Prostate gland (tissue), 2 donors: ENCODE results near the gene ASPN. TPM values are rescaled to one million over a fixed set of nuclear protein-coding genes. Genes with fewer than 3 reads are reported as not detected.
A peak's percentile ranks its signal among the peaks of the same experiment; 100 is the strongest.

Experiments used
- DNase-seq: peaks from one replicate; pipeline ENCODE4 v3.0.0-alpha.2; 2019; ENCODE audit warnings: low spot score
- H3K27ac ChIP-seq, 2 donors: fragments of 200-600 bp; sonication (generic); 2 replicates each; pipeline ENCODE4 v1.5.1; 2017 to 2019
- H3K27me3 ChIP-seq: fragments of 200-600 bp; sonication (generic); replicated peaks from 2 replicates; pipeline ENCODE4 v1.5.1; 2019; ENCODE audit not compliant: insufficient read depth
- H3K36me3 ChIP-seq, 2 donors: fragments of 200-600 bp; sonication (generic); 1 replicate in 1 of 2; 2 replicates in 1 of 2; pipeline versions ENCODE4 v1.5.1 to v1.8.1; 2017 to 2019
- H3K4me1 ChIP-seq: fragments of 200-600 bp; sonication (generic); replicated peaks from 2 replicates; pipeline ENCODE4 v1.5.1; 2019
- H3K4me3 ChIP-seq, 2 donors: fragments of 200-600 bp; sonication (generic); 2 replicates each; pipeline ENCODE4 v1.5.1; 2017 to 2019
- H3K9me3 ChIP-seq: fragments of 200-600 bp; sonication (generic); 2 replicates; pipeline ENCODE4 v1.5.1; 2017
- CTCF ChIP-seq, 4 experiments: fragments of 200-600 bp in 2 of 4; fragments of 450-650 bp in 2 of 4; sonication (generic) in 2 of 4; IDR thresholded peaks; 1 replicate in 3 of 4; 2 replicates in 1 of 4; pipeline ENCODE4 v1.5.1; 2016 to 2019; ENCODE audit warnings: antibody characterized with exemption in 4 of 4, mild to moderate bottlenecking in 2 of 4, moderate library complexity in 2 of 4
- POLR2A ChIP-seq: fragments of 450-650 bp; IDR thresholded peaks from one replicate; pipeline ENCODE4 v1.6.1; 2016; ENCODE audit warnings: antibody characterized with exemption, mild to moderate bottlenecking
- POLR2AphosphoS5 ChIP-seq: sonication (generic); formaldehyde crosslinking; IDR thresholded peaks from one replicate; pipeline ENCODE4 v1.6.1; 2017; ENCODE audit warnings: antibody characterized with exemption
- WGBS: methylation state at CpG from one replicate; pipeline ENCODE4 v1.1.5; 2018; 5-methylcytosine and 5-hydroxymethylcytosine counted together
- intact Hi-C: fragments of 100-400 bp; cut with DNase I; formaldehyde crosslinking; loops from one replicate; pipeline ENCODE4 v1.14.2; 2022
- microRNA-seq: library from miRNA; unstranded; fragments of <30 nt; microRNA quantifications from one replicate; pipeline ENCODE4, GENCODE V29; 2016
- small RNA-seq, 2 donors: library from RNA; depleted of rRNA; stranded (forward); fragments of <200 nt; gene quantifications; one replicate each; pipeline ENCODE3, GENCODE V24; 2016
- total RNA-seq, 2 donors: library from RNA; depleted of rRNA; stranded (reverse); fragments of >200 nt; gene quantifications; one replicate each; pipeline ENCODE4 v1.1.0, GENCODE V29; 2016

The ASPN gene
- total RNA-seq, 2 donors from 2014 or later = 0.68 to 1.8 TPM

DNA sequence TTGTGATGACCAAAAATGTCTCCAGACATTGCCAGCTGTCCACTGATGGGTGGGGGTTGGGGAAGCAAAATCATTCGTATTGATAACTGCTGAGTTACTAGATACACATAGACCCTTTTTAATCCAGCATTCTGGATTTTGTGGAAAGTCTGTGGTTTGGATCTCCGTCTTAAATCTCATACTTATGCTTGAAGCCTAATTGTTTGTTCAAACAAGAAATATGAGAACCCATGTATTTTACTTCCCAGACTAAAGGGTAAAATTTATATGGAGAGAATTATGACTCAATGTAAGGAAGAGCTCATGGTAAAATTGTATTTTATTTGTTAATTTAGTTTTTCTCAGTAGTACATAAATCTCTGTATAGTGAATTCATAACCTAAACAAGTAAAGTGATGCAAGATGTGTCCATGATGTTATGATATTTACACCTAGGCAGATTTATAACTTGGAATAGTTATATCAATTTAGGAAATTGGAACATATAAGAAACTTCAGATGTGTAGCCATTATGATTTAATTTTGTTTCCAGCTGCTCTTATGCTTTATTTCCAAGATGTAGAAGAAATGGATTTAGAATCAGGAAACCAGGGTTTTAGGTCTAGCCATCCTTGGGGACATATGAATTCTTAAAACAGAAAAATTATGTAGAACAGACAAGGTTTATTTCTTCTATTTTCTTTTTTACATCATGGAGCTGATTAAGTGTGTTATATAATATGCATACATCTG lies 73.4 kb downstream of the ASPN start:
- WGBS = 90% methylated on average over 2 of the region's 2 CpGs
- Histone ChIP-seq H3K36me3 (no peaks in the 10 kb centered on the region), H3K27me3 (no peaks in the 10 kb centered on the region), H3K9me3 (no peaks in the 10 kb centered on the region), H3K4me3 (no peak overlapping the region), H3K4me1 (no peaks in the 10 kb centered on the region), H3K27ac (no peak overlapping the region)
- intact Hi-C loops = no loop called here
- TF ChIP-seq POLR2AphosphoS5 = no peak
- no peak for TF ChIP-seq POLR2A
- TF ChIP-seq CTCF (IDR thresholded peaks at IDR 0.05) = no peak
- DNase-seq = no peak

DNA sequence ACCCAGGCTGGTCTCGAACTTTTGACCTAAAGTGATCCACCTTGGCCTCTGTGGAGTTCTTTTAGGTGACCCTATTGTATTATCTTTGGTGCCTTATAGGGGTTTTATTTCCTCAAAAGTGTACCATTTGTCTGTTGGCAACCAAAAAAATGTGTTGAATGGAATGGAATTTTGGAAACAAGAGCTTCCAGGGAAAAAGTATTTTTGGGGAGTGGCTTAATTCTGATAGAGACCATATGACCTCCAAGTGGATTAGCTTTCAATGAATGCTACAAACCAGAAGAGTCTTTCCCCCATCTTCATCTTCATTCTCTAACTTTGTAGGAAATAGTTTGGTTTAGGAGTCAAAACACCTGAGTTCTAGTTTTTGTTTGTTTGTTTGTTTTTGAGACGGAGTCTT lies 74.5 kb downstream of the ASPN start:
- 100% methylated on average over 2 of the region's 2 CpGs for WGBS
- no peaks in the 10 kb centered on the region for H3K4me1 ChIP-seq
- no peaks in the 10 kb centered on the region for H3K36me3 ChIP-seq
- no peak for TF ChIP-seq POLR2AphosphoS5
- TF ChIP-seq POLR2A = no peak
- TF ChIP-seq CTCF (IDR thresholded peaks at IDR 0.05) = no peak
- H3K27ac ChIP-seq = no peak overlapping the region
- H3K9me3 ChIP-seq = no peaks in the 10 kb centered on the region
- H3K27me3 ChIP-seq = no peaks in the 10 kb centered on the region
- no peak overlapping the region for H3K4me3 ChIP-seq
- DNase-seq = no peak
- intact Hi-C loops = no loop called here

DNA sequence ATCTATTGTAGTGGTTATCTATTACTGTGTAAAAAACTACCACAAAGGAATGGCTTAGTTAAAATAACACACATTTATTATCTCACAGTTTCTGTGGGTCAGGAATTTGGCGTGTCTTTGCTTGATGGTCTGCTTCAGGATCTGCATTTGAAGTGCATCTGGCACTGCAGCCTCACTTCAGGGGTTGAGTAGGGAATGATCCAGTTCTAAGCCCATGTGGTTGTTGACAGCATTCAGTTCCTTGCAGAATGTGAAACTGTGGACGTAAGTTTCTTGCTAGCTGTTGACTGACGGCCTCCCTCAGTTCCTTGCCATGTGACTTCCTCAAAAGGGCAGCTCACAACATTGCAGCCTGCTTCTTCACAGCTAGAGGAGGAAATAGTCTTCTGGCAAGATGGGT lies 75.8 kb downstream of the ASPN start:
- intact Hi-C loops = no loop called here
- Histone ChIP-seq H3K36me3 (no peaks in the 10 kb centered on the region), H3K9me3 (no peaks in the 10 kb centered on the region), H3K27ac (peak overlapping the region in 1 of 2 donors; percentile 18), H3K4me1 (no peaks in the 10 kb centered on the region), H3K4me3 (no peak overlapping the region), H3K27me3 (no peaks in the 10 kb centered on the region)
- DNase-seq = peak; percentile 10
- WGBS = 38% methylated on average over 3 of the region's 3 CpGs
- TF ChIP-seq POLR2A (no peak), POLR2AphosphoS5 (peak; percentile 13)

Small RNA genes within 50 kb of the gene (microRNA-seq; reads per million reads assigned to microRNA genes)
- gene MIR4670 = not detected

Small RNA genes within 50 kb of the gene (small RNA-seq; reads per million reads assigned to genes)
- gene MIR4670 = 0 reads per million in 2 donors

Other genes with a start within 250 kb of the ASPN start
- gene IARS1, start 188.8 kb downstream of the ASPN start, total RNA-seq = 10 to 100 TPM; 58.3 to 89.2 TPM
- gene NOL8, start 157.2 kb downstream of the ASPN start, total RNA-seq = 10 to 100 TPM; 23.8 to 26.6 TPM
- 10 to 100 TPM in 1 of 2 donors, 1 to 10 TPM in 1; 1.4 to 21.5 TPM for gene CENPP, start 156.6 kb downstream of the ASPN start, total RNA-seq
- 10 to 100 TPM in 1 of 2 donors, 1 to 10 TPM in 1; 6.9 to 24.4 TPM for gene OGN, start 77.9 kb downstream of the ASPN start, total RNA-seq
- 1 to 10 TPM; 3.6 to 6.5 TPM for gene OMD, start 58.0 kb downstream of the ASPN start, total RNA-seq
- gene ECM2, start 53.5 kb upstream of the ASPN start, total RNA-seq = 10 to 100 TPM in 1 of 2 donors, 1 to 10 TPM in 1; 2.6 to 14.1 TPM
- 10 to 100 TPM; 10.3 to 14.0 TPM for gene IPPK, start 187.6 kb upstream of the ASPN start, total RNA-seq